ENCODE data around the gene TASOR2. TPM values are rescaled to one million over a fixed set of nuclear protein-coding genes. Genes with fewer than 3 reads are reported as not detected.

The TASOR2 gene
- total and polyA plus RNA-seq, 2 of the 4 experiments (the other 2 are of a cell fraction), result 19.4 to 53.6 TPM

GRCh38 chr10:5666008-5666840 lies 18.4 kb upstream of the TASOR2 start, which contains the start of gene ASB13:
Gene ASB13, minus strand, starts transcription at chr10:5666595. Its CDS starts 44 bp downstream, at chr10:5666551.
- POLR2A ChIA-PET (ENCODE audit: unreplicated experiment), result interaction anchor here (0.6 kb wide), 1 partner anchor 18 kb away, joined by 3 read pairs; no protein-coding TSS in a partner anchor
- H2BK5ac ChIP-seq (ENCODE audit: low read depth, low read length, poor library complexity, severe bottlenecking), result no peak within 1 kb of the TSS

More at GRCh38 chr10:5666008-5666840, 18.4 kb upstream of the TASOR2 start, which contains the start of gene ASB13:
- in situ Hi-C loops (cut with MboI; ENCODE audit: low sequenced_read_pairs) (no loop called here), dilution Hi-C loops (cut with HindIII; ENCODE audit: low sequenced_read_pairs, unreplicated experiment) (no loop called here), intact Hi-C loops (cut with micrococcal nuclease) (no loop called here)
- 1% methylated on average over 71 of the region's 112 CpGs; no CpG with 5 or more reads in 1 of the 2 experiments for WGBS, 2 experiments (ENCODE audit: extremely low coverage in 2 of 2, insufficient read length in 1 of 2)
- peak within 1 kb of the TSS; percentile 34 for H3K23ac ChIP-seq (ENCODE audit: low read depth, low read length)
- peak within 1 kb of the TSS; percentile 65 to 87; a peak in 3 of 4 replicates for H4K8ac ChIP-seq (ENCODE audit: low read depth in 2 of 2, low read length in 2 of 2)
- no peaks in the 10 kb centered on the region for H3K36me3 ChIP-seq (ENCODE audit: control insufficient read depth, insufficient read depth, low read length)
- TF ChIP-seq CTCF (conservative IDR thresholded peaks at IDR 0.05; ENCODE audit: low read depth, low read length), result no peak
- TF ChIP-seq CEBPB (IDR thresholded peaks at IDR 0.05; ENCODE audit: low read depth, low read length), result peak; percentile 69
- 0 out of 2 replicates have a peak, but pooled peaks have one; percentile 29 for TF ChIP-seq POLR2A (IDR thresholded peaks at IDR 0.05; ENCODE audit: low read depth, low read length)
- no peaks in the 10 kb centered on the region for H3K4me1 ChIP-seq (ENCODE audit: control insufficient read depth, insufficient read depth, low read length)
- H3K18ac ChIP-seq (ENCODE audit: low read depth, low read length), result no peak within 1 kb of the TSS
- peak within 1 kb of the TSS; percentile 16; the same call in 1 of the 2 replicates for H3K4ac ChIP-seq (ENCODE audit: low read depth, low read length)
- CTCF ChIA-PET, result no interaction called here
- H3K9me3 ChIP-seq (ENCODE audit: control insufficient read depth, insufficient read depth, low read length), result no peaks in the 10 kb centered on the region
- peak within 1 kb of the TSS; percentile 90 for H2AFZ ChIP-seq (replicated peaks; ENCODE audit: low read length, poor library complexity)
- H3K9ac ChIP-seq (ENCODE audit: low read depth, low read length), result peak within 1 kb of the TSS; percentile 60
- peaks cover 4% of the 10 kb centered on the region; the same call in 1 of the 2 replicates for H3K9me1 ChIP-seq (ENCODE audit: insufficient read depth, low read length)
- peak within 1 kb of the TSS; percentile 48 for H3K14ac ChIP-seq (replicated peaks; ENCODE audit: low read depth, low read length)
- DNase-seq (peak; percentile 20), ATAC-seq (ENCODE audit: low read depth) (peak; percentile 98)
- H2BK20ac ChIP-seq (ENCODE audit: low read depth, low read length), result no peak within 1 kb of the TSS
- peaks cover 13% of the 10 kb centered on the region for H3K27me3 ChIP-seq (ENCODE audit: control insufficient read depth, insufficient read depth, low read length)
- peaks cover 4 to 11% of the 10 kb centered on the region in 2 experiments for H3K79me1 ChIP-seq (ENCODE audit: low read depth in 1 of 2, low read length in 2 of 2)
- H2AK9ac ChIP-seq (replicated peaks; ENCODE audit: low read depth, low read length, poor library complexity), result peak within 1 kb of the TSS; percentile 53
- peak within 1 kb of the TSS; percentile 62 for H3K4me3 ChIP-seq (ENCODE audit: insufficient read depth, low read depth, low read length)
- H2BK120ac ChIP-seq (ENCODE audit: low read depth, low read length), result no peak within 1 kb of the TSS
- H3K27ac ChIP-seq (ENCODE audit: insufficient read depth, low read length), result peak within 1 kb of the TSS; percentile 10; the same call in 1 of the 2 replicates
- H4K5ac ChIP-seq (ENCODE audit: low read depth, low read length), result 0 out of 2 replicates have a peak within 1 kb of the TSS, but pooled peaks have one; percentile 24
- H3K4me2 ChIP-seq (ENCODE audit: low read depth, low read length), result peak within 1 kb of the TSS; percentile 98
- H2AK5ac ChIP-seq (ENCODE audit: low read depth, low read length), result no peak within 1 kb of the TSS
- H2BK15ac ChIP-seq (ENCODE audit: low read depth, low read length), result no peak within 1 kb of the TSS
- H4K91ac ChIP-seq (ENCODE audit: insufficient read depth, low read depth, low read length), result peak within 1 kb of the TSS; percentile 23; the same call in 1 of the 2 replicates
- BruUV-seq (replicated peaks), result no TSS peak
- H3K56ac ChIP-seq (ENCODE audit: extremely low read depth, insufficient read depth, low read length), result no peak within 1 kb of the TSS
- no peaks in the 10 kb centered on the region; the same call in 1 of the 2 replicates for H4K20me1 ChIP-seq (ENCODE audit: insufficient read depth, low read length)
